GM12873 (cell line): ENCODE measurements around the gene CCDC13.

Experiments
- CTCF ChIP-seq: IDR thresholded peaks from 2 replicates; pipeline ENCODE4 v1.5.1; 2012; ENCODE audit warnings: low read depth, mild to moderate bottlenecking, moderate library complexity, low read length, control low read depth; ENCODE audit not compliant: insufficient read depth; ENCODE audit errors: missing control alignments

CCDC13 gene

GRCh38 chr3:42801784-42802183 lies 28.7 kb upstream of the CCDC13 start:
- no peak for TF ChIP-seq CTCF

GRCh38 chr3:42801048-42801620 lies 28.1 kb upstream of the CCDC13 start:
- TF ChIP-seq CTCF: no peak

- no peak for TF ChIP-seq CTCF
Measured at GRCh38 chr3:42800251-42800650, 27.2 kb upstream of the CCDC13 start.

- no peak for TF ChIP-seq CTCF
Measured at GRCh38 chr3:42799376-42799775, 26.3 kb upstream of the CCDC13 start.

GRCh38 chr3:42796332-42796885 lies 23.4 kb upstream of the CCDC13 start:
- TF ChIP-seq CTCF: no peak

- TF ChIP-seq CTCF: no peak
Measured at GRCh38 chr3:42795621-42796181, 22.6 kb upstream of the CCDC13 start.

GRCh38 chr3:42790714-42791229 lies 17.7 kb upstream of the CCDC13 start:
- TF ChIP-seq CTCF: no peak
